Neural cell (in vitro differentiated cells): ENCODE measurements around the gene PHYHIPL. TPM values are rescaled to one million over a fixed set of nuclear protein-coding genes. Genes with fewer than 3 reads are reported as not detected.

Experiments used
- H2AFZ ChIP-seq: fragments of 200-600, 300-800 bp; sonication (generic), shearing (Covaris generic); 2 replicates; pipeline ENCODE4 v1.6.0; 2014; ENCODE audit warnings: low read depth, mild to moderate bottlenecking, antibody characterized with exemption, low read length, moderate library complexity
- H3F3A ChIP-seq: fragments of 200-600 bp; shearing (Covaris generic); 2 replicates; pipeline ENCODE4 v1.6.1; 2016; ENCODE audit warnings: mild to moderate bottlenecking, moderate library complexity, mixed read lengths, antibody characterized with exemption, low read length; ENCODE audit not compliant: insufficient read depth, poor library complexity, severe bottlenecking
- H3K27ac ChIP-seq: fragments of 200-600, 300-800 bp; sonication (generic), shearing (Covaris generic); 2 replicates; pipeline ENCODE4 v1.5.1; 2014; ENCODE audit warnings: mild to moderate bottlenecking, low read length, moderate library complexity
- H3K27me3 ChIP-seq: fragments of 300-800, 200-600 bp; sonication (generic), shearing (Covaris generic); 2 replicates; pipeline ENCODE4 v1.6.0; 2014; ENCODE audit warnings: mild to moderate bottlenecking, low read depth, low read length, moderate library complexity; ENCODE audit not compliant: insufficient read depth
- H3K36me3 ChIP-seq: fragments of 300-800, 200-600 bp; sonication (generic), shearing (Covaris generic); 2 replicates; pipeline ENCODE4 v1.5.1; 2014; ENCODE audit warnings: mild to moderate bottlenecking, antibody characterized with exemption, low read length, moderate library complexity; ENCODE audit not compliant: insufficient read depth
- H3K4me2 ChIP-seq: fragments of 300-800, 200-600 bp; sonication (generic), shearing (Covaris generic); 2 replicates; pipeline ENCODE4 v1.6.0; 2014; ENCODE audit warnings: mild to moderate bottlenecking, low read length
- H3K4me3 ChIP-seq: fragments of 300-800, 200-600 bp; sonication (generic), shearing (Covaris generic); 2 replicates; pipeline ENCODE4 v1.5.1; 2014; ENCODE audit warnings: mild to moderate bottlenecking, low read length, moderate library complexity
- H3K79me2 ChIP-seq: fragments of 200-600 bp; shearing (Covaris generic); replicated peaks from 2 replicates; pipeline ENCODE4 v1.6.0; 2014; ENCODE audit warnings: mild to moderate bottlenecking, low read length, moderate library complexity; ENCODE audit not compliant: insufficient read depth
- H3K9ac ChIP-seq: fragments of 300-800, 200-600 bp; sonication (generic), shearing (Covaris generic); 2 replicates; pipeline ENCODE4 v1.6.1; 2016; ENCODE audit warnings: mild to moderate bottlenecking, low read length, mixed read lengths
- H3K9me2 ChIP-seq: fragments of 200-600 bp; shearing (Covaris generic); 2 replicates; pipeline ENCODE4 v1.6.1; 2016; ENCODE audit warnings: mild to moderate bottlenecking, low read length, mixed read lengths; ENCODE audit not compliant: insufficient read depth
- H3K9me3 ChIP-seq: fragments of 200-600, 300-800 bp; sonication (generic), shearing (Covaris generic); 2 replicates; pipeline ENCODE4 v1.6.1; 2016; ENCODE audit warnings: mild to moderate bottlenecking, mixed run types, low read length, moderate library complexity, mixed read lengths
- H4K20me1 ChIP-seq: fragments of 200-600 bp; shearing (Covaris generic); 2 replicates; pipeline ENCODE4 v1.6.1; 2016; ENCODE audit warnings: mild to moderate bottlenecking, mixed run types; ENCODE audit not compliant: insufficient read depth
- EP300 ChIP-seq: fragments of 450-650 bp; conservative IDR thresholded peaks from 2 replicates; pipeline ENCODE4 v1.6.1; 2014; ENCODE audit warnings: antibody characterized with exemption, mild to moderate bottlenecking, moderate library complexity; ENCODE audit not compliant: poor library complexity, severe bottlenecking
- EZH2 ChIP-seq: fragments of 200-600, 300-800 bp; shearing (Covaris generic), sonication (generic); IDR thresholded peaks from 2 replicates; pipeline ENCODE4 v1.6.1; 2014; ENCODE audit warnings: antibody characterized with exemption, low read length, borderline replicate concordance, mild to moderate bottlenecking; ENCODE audit not compliant: insufficient read depth, poor library complexity, severe bottlenecking
- MXI1 ChIP-seq: fragments of 450-650 bp; conservative IDR thresholded peaks from 2 replicates; pipeline ENCODE4 v1.6.1; 2014; ENCODE audit warnings: antibody characterized with exemption, mild to moderate bottlenecking; ENCODE audit not compliant: poor library complexity, severe bottlenecking
- POLR2AphosphoS5 ChIP-seq: IDR thresholded peaks from 2 replicates; pipeline ENCODE4 v1.6.1; 2012
- RAD21 ChIP-seq: fragments of 450-650 bp; conservative IDR thresholded peaks from 2 replicates; pipeline ENCODE4 v1.6.1; 2014; ENCODE audit warnings: antibody characterized with exemption, mild to moderate bottlenecking, moderate library complexity
- REST ChIP-seq: IDR thresholded peaks from 2 replicates; pipeline ENCODE4 v1.6.1; 2012; ENCODE audit warnings: borderline replicate concordance
- SMC3 ChIP-seq: fragments of 450-650 bp; conservative IDR thresholded peaks from 2 replicates; pipeline ENCODE4 v1.6.1; 2014; ENCODE audit warnings: antibody characterized with exemption, mild to moderate bottlenecking, moderate library complexity; ENCODE audit not compliant: poor library complexity
- TAF1 ChIP-seq: IDR thresholded peaks from 2 replicates; pipeline ENCODE4 v1.6.1; 2012; ENCODE audit warnings: low read depth
- polyA plus RNA-seq: library from polyadenylated mRNA; depleted of rRNA; stranded (reverse); fragments of >200 nt; gene quantifications from 2 replicates; pipeline ENCODE4 v1.2.3, GENCODE V29; 2014
- TF ChIP-seq, protein P1 (sequence below): fragments of 450-650 bp; IDR thresholded peaks from 2 replicates; pipeline ENCODE4 v1.5.1; 2014; ENCODE audit warnings: antibody characterized with exemption, mild to moderate bottlenecking, moderate library complexity; ENCODE audit not compliant: poor library complexity, severe bottlenecking

The PHYHIPL gene
- polyA plus RNA-seq, 1 donor from 2014 or later, result 33.9 TPM

- Histone ChIP-seq H3K36me3 (peaks cover 36% of the 10 kb centered on the region), H3K4me3 (peak overlapping the region; percentile 20), H3F3A (peaks cover 3% of the 10 kb centered on the region), H4K20me1 (no peaks in the 10 kb centered on the region), H3K27ac (peak overlapping the region; percentile 49), H3K79me2 (peaks cover 12% of the 10 kb centered on the region), H3K9me2 (no peaks in the 10 kb centered on the region), H3K4me2 (no peak overlapping the region), H3K9ac (no peak overlapping the region), H3K9me3 (no peaks in the 10 kb centered on the region), H3K27me3 (no peaks in the 10 kb centered on the region), H2AFZ (no peak overlapping the region)
- TF ChIP-seq SMC3 (no peak), EP300 (peak; percentile 21)
Measured at GRCh38 chr10:59271160-59271559, 94.7 kb downstream of the PHYHIPL start.

- H3K9me2 ChIP-seq, result no peaks in the 10 kb centered on the region
- H3K27me3 ChIP-seq, result no peaks in the 10 kb centered on the region
- no peak overlapping the region for H3K4me3 ChIP-seq
- H3K9ac ChIP-seq, result no peak overlapping the region
- no peak overlapping the region for H2AFZ ChIP-seq
- no peaks in the 10 kb centered on the region for H4K20me1 ChIP-seq
- no peaks in the 10 kb centered on the region for H3K9me3 ChIP-seq
- peaks cover 29% of the 10 kb centered on the region for H3K36me3 ChIP-seq
- TF ChIP-seq REST, result no peak
- no peak for TF ChIP-seq RAD21
- no peak for TF ChIP-seq MXI1
- TF ChIP-seq EZH2, result no peak
- peaks cover 12% of the 10 kb centered on the region for H3K79me2 ChIP-seq
- no peak overlapping the region for H3K27ac ChIP-seq
- peaks cover 7% of the 10 kb centered on the region for H3F3A ChIP-seq
- no peak overlapping the region for H3K4me2 ChIP-seq
Measured at GRCh38 chr10:59272061-59272460, 95.6 kb downstream of the PHYHIPL start.

GRCh38 chr10:59273445-59273844 lies 97.0 kb downstream of the PHYHIPL start:
- Histone ChIP-seq H3K79me2 (peaks cover 10% of the 10 kb centered on the region), H3K4me2 (no peak overlapping the region), H3K9me3 (no peaks in the 10 kb centered on the region), H3K9ac (no peak overlapping the region), H3K36me3 (peaks cover 16% of the 10 kb centered on the region), H2AFZ (no peak overlapping the region), H3K9me2 (no peaks in the 10 kb centered on the region), H3F3A (peaks cover 13% of the 10 kb centered on the region), H3K4me3 (no peak overlapping the region), H3K27ac (peak overlapping the region; percentile 88), H4K20me1 (no peaks in the 10 kb centered on the region), H3K27me3 (no peaks in the 10 kb centered on the region)
- TF ChIP-seq MXI1, result no peak
- TF ChIP-seq RAD21, result no peak
- TF ChIP-seq, protein P1, sequence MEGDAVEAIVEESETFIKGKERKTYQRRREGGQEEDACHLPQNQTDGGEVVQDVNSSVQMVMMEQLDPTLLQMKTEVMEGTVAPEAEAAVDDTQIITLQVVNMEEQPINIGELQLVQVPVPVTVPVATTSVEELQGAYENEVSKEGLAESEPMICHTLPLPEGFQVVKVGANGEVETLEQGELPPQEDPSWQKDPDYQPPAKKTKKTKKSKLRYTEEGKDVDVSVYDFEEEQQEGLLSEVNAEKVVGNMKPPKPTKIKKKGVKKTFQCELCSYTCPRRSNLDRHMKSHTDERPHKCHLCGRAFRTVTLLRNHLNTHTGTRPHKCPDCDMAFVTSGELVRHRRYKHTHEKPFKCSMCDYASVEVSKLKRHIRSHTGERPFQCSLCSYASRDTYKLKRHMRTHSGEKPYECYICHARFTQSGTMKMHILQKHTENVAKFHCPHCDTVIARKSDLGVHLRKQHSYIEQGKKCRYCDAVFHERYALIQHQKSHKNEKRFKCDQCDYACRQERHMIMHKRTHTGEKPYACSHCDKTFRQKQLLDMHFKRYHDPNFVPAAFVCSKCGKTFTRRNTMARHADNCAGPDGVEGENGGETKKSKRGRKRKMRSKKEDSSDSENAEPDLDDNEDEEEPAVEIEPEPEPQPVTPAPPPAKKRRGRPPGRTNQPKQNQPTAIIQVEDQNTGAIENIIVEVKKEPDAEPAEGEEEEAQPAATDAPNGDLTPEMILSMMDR, result no peak
- no peak for TF ChIP-seq POLR2AphosphoS5
- TF ChIP-seq REST, result no peak
- no peak for TF ChIP-seq EP300
- no peak for TF ChIP-seq EZH2
- TF ChIP-seq SMC3, result no peak
- no peak for TF ChIP-seq TAF1
